Measurements from ENCODE around the gene SGCA. TPM values are rescaled to one million over a fixed set of nuclear protein-coding genes. Genes with fewer than 3 reads are reported as not detected.

The SGCA gene
- total RNA-seq, 2 donors from 2014 or later = 0.89 to 5.5 TPM

GRCh38 chr17:50201276-50201854, 35.6 kb downstream of the SGCA start, which contains the start of gene COL1A1:
COL1A1 (minus strand) TSS chr17:50201631; CDS start chr17:50201513, 118 bp downstream.
- intact Hi-C loops (cut with DNase I) = loop anchor here (1.0 to 2.0 kb wide), 2 partner anchors 71 to 96 kb away; no protein-coding TSS in a partner anchor
- H3K27me3 ChIP-seq = peaks cover 17% of the 10 kb centered on the region
- H3K4me1 ChIP-seq = peaks cover 3% of the 10 kb centered on the region

GRCh38 chr17:50203086-50203485, 37.3 kb downstream of the SGCA start:
- no peak for TF ChIP-seq CTCF (IDR thresholded peaks at IDR 0.05)
- DNase-seq = no peak
- Histone ChIP-seq H3K27ac (peak overlapping the region; percentile 3), H3K27me3 (peaks cover 17% of the 10 kb centered on the region), H3K9me3 (no peaks in the 10 kb centered on the region), H3K4me1 (peaks cover 3% of the 10 kb centered on the region), H3K36me3 (no peaks in the 10 kb centered on the region), H3K9ac (ENCODE audit: low read depth in 2 of 2, low read length in 2 of 2) (no peak overlapping the region), H3K4me3 (no peak overlapping the region)
- intact Hi-C loops (cut with DNase I) = no loop called here

More at GRCh38 chr17:50201276-50201854, 35.6 kb downstream of the SGCA start, which contains the start of gene COL1A1:
- H3K36me3 ChIP-seq = no peaks in the 10 kb centered on the region
- H3K9me3 ChIP-seq = no peaks in the 10 kb centered on the region
- DNase-seq = peak; percentile 73
- H3K4me3 ChIP-seq = peak within 1 kb of the TSS; percentile 36
- H3K9ac ChIP-seq (ENCODE audit: low read depth in 2 of 2, low read length in 2 of 2) = peak within 1 kb of the TSS; percentile 74
- no peak for TF ChIP-seq CTCF (IDR thresholded peaks at IDR 0.05)
- peak within 1 kb of the TSS; percentile 87 for H3K27ac ChIP-seq

- H3K4me1 ChIP-seq = peaks cover 3% of the 10 kb centered on the region
Measured at GRCh38 chr17:50203604-50204345, 38.0 kb downstream of the SGCA start.

GRCh38 chr17:50204431-50204830, 38.6 kb downstream of the SGCA start:
- peak overlapping the region; percentile 22 for H3K27ac ChIP-seq
- peaks cover 17% of the 10 kb centered on the region for H3K27me3 ChIP-seq
- H3K36me3 ChIP-seq = no peaks in the 10 kb centered on the region
- H3K9me3 ChIP-seq = no peaks in the 10 kb centered on the region
- H3K9ac ChIP-seq (ENCODE audit: low read depth in 2 of 2, low read length in 2 of 2) = no peak overlapping the region
- intact Hi-C loops (cut with DNase I) = no loop called here
- no peak for DNase-seq
- H3K4me1 ChIP-seq = peaks cover 3% of the 10 kb centered on the region
- no peak for TF ChIP-seq CTCF (IDR thresholded peaks at IDR 0.05)
- H3K4me3 ChIP-seq = no peak overlapping the region

More at GRCh38 chr17:50203604-50204345, 38.0 kb downstream of the SGCA start:
- H3K27ac ChIP-seq = peak overlapping the region; percentile 3
- H3K4me3 ChIP-seq = no peak overlapping the region
- intact Hi-C loops (cut with DNase I) = no loop called here
- H3K9me3 ChIP-seq = no peaks in the 10 kb centered on the region
- no peak for DNase-seq
- no peak for TF ChIP-seq CTCF (IDR thresholded peaks at IDR 0.05)
- H3K36me3 ChIP-seq = no peaks in the 10 kb centered on the region
- H3K27me3 ChIP-seq = peaks cover 17% of the 10 kb centered on the region
- H3K9ac ChIP-seq (ENCODE audit: low read depth in 2 of 2, low read length in 2 of 2) = peak overlapping the region in 1 of 2 donors; percentile 46

GRCh38 chr17:50205111-50205962, 39.5 kb downstream of the SGCA start:
- peaks cover 3% of the 10 kb centered on the region for H3K4me1 ChIP-seq
- H3K27me3 ChIP-seq = peaks cover 17% of the 10 kb centered on the region
- no peak for DNase-seq
- no peaks in the 10 kb centered on the region for H3K36me3 ChIP-seq
- H3K27ac ChIP-seq = peak overlapping the region; percentile 22
- H3K4me3 ChIP-seq = no peak overlapping the region
- intact Hi-C loops (cut with DNase I) = no loop called here
- TF ChIP-seq CTCF (IDR thresholded peaks at IDR 0.05) = no peak
- no peaks in the 10 kb centered on the region for H3K9me3 ChIP-seq
- peak overlapping the region in 1 of 2 donors; percentile 19 for H3K9ac ChIP-seq (ENCODE audit: low read depth in 2 of 2, low read length in 2 of 2)

Measured in colonic mucosa (tissue), 4 donors.